GM18511 (cell line): ENCODE measurements around the gene UTP3.
A peak's percentile ranks its signal among the peaks of the same experiment; 100 is the strongest.
"Not testable (repeated sequence)": the region's sequence is repeated elsewhere in the genome, so short reads cannot be mapped to it uniquely, and the experiment has no call there.

Source experiments
- ATAC-seq: cut with Tn5 transposase; IDR thresholded peaks from one replicate; pipeline ENCODE4 v1.9.1; 2021; ENCODE audit warnings: mild to moderate bottlenecking, moderate library complexity; ENCODE audit not compliant: unreplicated experiment

The UTP3 gene

DNA sequence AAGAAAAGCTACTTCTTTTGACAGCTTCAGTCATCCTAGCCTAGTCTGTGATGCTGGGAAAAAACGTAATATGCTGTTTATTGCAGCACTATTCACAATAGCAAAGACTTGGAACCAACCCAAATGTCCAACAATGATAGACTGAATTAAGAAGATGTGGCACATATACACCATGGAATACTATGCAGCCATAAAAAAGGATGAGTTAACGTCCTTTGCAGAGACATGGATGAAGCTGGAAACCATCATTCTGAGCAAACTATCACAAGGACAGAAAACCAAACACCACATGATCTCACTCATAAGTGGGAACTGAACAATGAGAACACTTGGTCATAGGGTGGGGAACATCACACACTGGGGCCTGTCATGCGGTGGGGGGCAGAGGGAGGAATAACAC, 6.2 kb upstream of the UTP3 start:
- peak; percentile 9 for ATAC-seq

DNA sequence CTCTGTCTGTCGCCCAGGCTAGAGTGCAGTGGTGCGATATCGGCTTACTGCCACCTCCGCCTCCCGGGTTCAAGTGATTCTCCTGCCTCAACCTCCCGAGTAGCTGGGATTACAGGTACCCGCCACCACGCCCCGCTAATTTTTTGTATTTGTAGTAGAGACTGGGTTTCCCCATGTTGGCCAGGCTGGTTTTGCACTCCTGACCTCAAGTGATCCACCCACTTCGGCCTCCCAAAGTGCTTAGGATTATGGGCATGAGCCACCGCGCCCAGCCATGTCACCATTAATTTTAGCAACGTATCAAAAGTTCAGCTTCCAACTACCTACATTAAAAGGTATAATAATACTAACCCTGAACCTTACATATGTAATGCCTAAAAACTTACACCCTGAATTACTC, 940 bp upstream of the UTP3 start:
- no peak for ATAC-seq

DNA sequence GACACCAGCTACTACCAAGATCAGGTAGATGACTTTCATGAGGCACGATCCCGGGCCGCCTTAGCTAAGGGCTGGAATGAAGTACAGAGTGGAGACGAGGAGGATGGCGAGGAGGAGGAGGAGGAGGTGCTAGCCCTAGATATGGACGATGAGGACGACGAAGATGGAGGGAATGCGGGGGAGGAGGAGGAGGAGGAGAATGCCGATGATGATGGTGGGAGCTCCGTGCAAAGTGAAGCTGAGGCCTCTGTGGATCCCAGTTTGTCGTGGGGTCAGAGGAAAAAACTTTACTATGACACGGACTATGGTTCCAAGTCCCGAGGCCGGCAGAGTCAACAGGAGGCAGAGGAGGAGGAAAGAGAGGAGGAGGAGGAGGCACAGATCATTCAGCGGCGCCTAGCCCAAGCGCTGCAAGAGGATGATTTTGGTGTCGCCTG, 481 bp downstream of the UTP3 start:
- peak; percentile 1 for ATAC-seq

DNA sequence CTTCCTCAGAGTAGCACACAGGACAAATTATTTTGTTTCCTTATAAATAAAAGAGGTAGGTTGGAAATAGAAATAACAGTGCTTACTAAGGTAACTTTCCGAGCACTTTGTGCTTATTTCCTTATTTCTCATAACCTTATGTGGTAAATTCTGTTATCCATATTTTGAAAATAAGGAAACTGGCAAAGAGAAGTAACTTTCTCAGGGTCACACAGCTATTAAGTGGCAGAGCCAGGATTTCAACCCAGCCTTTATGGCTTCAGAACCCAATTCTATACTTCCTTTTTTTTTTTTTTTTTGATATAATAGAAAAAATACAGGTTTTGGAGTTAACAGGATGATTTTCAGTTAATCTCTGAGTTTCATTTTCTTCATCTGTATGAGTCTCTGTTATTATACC, 3.3 kb downstream of the UTP3 start:
- ATAC-seq = no peak

DNA sequence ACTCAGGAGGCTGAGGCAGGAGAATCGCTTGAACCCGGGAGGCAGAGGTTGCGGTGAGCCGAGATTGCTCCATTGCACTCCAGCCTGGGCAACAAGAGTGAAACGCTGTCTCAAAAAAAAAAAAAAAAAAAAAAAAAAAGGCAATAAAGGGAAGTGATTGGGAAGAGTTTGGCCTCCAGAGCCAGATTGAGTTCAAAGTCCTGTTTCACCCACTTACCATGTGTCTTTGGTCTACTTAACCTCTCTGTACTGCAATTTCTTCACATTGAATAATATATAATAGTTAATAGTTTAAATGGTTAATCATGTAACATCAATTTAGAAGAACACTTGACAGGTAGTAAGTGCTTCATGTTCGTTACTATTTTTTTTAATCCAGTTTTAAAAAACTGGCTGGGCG, 6.3 kb downstream of the UTP3 start:
- ATAC-seq = not testable (repeated sequence)

DNA sequence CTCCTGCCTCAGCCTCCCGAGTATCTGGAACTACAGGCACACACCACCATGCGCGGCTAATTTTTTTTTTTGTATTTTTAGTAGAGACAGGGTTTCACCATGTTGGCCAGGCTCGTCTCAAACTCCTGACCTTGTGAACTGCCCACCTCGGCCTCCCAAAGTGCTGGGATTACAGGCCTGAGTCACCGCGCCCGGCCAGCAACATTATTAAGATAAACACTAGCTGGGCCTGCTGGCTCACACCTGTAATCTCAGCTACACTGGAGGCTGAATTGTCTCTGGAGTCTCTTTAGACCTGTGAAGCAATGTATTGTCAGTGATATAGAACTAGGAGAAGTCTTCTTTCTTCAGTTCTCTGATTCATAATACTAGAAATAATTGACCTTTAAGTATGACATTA, 10.1 kb downstream of the UTP3 start:
- ATAC-seq = not testable (repeated sequence)

DNA sequence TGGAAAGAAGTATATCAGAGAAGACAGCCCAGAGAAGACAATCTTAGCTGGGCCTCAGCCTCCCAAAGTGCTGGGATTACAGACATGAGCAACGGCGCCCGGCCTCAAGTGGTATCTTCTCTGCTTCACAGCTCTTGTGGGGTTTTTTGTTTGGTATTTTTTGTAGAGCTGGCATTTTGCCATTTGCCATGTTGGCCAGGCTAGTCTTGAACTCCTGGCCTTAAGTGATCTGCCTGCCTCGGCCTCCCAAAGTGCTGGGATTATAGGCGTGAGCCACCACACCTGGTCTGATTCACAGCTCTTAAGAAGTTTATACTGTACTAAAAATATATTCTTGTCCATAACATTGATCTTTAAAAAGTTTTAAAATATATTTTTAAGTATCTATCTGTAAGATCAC, 12.4 kb downstream of the UTP3 start:
- no peak for ATAC-seq

DNA sequence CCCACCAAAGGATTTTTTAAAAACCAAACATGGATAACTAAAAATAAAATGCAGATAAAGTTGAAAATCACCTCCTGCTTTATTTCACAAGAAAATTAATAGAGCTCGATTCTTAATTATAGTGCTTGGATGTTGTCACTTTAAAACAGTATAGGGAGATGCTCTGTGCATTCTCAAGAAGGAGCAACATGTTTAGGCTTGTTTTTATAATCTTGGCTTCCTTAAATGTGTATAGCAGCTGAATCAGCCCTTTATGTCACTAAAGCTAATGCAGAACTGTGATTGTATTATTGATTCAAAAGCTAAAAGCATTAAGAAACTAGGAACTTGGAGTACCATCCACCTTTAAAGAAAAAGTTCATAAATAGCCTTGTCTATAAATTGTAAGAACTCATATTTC, 12.9 kb downstream of the UTP3 start:
- ATAC-seq = no peak

DNA sequence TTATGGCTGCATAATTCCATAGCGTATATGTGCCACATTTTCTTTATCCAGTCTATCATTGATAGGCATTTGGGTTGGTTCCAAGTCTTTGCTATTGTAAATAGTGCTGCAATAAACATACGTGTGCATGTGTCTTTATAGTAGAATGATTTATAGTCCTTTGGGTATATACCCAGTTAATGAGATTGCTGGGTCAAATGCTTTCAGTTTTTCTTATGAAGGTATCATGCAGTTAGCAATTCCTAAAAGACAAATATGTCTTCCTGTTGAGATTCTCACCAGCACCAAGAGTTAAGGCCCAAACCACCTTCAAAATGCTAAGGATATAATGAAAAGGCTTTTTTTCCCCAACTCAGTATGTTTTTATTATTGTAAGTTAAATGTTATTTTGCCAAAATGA, 14.3 kb downstream of the UTP3 start:
- not testable (repeated sequence) for ATAC-seq

DNA sequence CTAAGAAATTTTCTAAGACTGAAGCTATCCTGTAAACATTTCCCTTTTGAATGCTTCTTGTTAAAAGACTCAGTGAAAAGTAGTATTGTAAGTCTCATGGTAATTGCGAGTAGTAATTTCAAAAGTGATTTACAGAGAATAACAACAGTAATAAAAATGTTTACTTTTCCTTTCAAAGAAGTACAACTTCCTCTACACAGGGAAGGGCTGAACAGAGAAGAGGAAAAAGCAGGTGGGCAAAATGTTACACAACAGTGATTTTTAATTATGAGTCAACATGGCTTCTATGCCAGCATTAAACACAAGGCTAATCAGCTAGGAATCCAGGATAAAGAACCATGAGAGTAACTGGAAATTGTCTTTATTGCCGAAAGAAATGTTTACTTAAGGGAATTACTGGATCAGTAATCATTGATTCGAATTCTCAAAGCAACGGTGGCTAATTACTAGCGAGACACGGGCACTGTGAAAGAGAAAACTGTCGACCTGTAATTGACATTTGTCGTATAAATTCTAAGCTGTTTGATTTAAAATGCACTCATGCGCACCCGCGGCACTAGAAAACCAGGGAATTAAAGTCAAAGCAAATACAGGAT, 15.4 kb downstream of the UTP3 start:
- no peak for ATAC-seq

DNA sequence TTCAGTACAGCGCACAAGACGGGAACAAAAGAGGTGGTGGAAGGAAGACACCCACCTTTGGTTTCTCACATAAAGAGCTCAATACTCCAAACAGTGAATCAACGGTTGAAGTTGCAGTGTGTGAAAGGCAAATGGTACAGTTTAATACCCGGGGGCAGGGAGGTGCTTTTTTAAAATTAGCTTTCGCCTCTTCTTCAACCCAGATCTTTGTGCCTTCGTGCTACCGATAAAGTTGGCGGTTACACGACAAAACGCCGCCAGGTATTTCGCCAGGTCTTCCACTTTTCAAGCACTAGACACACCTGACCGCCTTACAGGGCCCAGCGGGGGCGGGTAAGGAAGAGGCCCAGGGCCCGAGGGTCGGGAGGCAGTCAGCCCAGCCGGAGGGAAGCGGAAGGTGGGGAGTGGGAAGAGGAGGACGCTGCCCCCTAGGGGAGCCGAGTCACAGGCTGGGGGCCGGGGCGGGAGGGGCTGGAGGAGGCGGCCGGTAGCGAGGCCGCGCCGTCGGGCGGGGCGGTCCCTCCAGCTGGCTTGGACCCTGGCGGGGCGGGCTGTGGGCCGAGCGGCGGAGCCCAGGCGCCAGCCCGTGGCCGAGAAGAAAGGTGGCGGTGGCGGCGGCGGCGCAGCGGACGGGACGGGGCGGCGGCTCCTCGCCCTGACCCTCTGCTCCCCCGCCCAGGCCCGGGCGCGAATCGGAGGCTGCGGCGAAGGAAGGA, 16.0 kb downstream of the UTP3 start:
- peak; percentile 71 for ATAC-seq

DNA sequence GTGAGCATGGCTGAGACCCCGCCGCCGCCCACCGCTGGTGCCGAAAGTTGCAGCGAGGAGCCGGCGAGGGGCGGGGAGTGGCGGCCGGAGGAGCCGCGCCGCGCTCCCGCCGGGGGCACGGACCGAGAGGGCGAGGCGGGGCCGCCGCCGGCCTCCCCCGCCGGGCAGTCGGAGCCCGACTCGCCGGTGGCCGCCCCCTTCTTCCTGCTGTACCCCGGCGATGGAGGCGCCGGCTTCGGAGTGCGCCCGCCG, 16.5 kb downstream of the UTP3 start:
- ATAC-seq = peak; percentile 40

DNA sequence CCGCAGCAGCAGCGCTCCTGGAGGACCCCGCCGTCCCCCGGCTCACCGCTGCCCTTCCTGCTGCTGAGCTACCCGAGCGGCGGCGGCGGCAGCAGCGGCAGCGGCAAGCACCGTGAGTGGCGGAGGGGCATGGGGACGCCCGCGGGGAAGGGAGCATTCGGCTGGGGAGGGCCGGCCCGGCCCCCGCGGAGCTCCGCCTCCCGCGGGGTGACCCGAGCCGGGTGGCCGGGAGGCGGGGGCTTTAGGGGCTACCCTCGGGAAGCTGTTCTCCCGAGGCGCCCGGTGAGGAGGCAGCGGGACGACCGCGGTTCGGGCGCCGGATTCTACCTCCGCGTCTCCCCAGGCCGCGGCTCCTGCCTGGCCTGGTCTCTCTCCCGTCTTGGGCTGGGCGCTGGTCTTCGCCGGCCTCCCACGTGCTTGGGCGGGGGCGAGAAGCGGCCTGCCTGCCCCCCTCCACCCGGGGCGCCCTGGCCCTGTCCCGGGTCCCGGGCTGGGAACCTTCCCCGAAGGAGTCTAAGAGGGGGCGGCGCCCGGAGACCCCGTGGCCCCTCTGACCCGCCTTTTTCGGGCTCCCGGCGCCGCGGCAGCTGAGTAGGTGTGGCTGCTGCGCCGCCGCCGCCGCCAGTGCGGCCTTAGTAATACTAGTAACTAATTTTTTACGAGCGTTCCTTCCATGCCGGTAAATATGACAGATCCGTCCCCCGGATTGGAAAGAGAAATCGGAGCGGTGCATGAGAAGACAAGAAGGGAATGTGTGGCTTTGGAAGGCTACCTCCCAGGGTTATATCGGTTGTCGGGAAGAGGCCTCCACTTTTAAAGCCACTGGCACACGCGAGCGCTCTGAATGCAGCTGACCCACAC, 17.1 kb downstream of the UTP3 start:
- ATAC-seq = peak; percentile 61

DNA sequence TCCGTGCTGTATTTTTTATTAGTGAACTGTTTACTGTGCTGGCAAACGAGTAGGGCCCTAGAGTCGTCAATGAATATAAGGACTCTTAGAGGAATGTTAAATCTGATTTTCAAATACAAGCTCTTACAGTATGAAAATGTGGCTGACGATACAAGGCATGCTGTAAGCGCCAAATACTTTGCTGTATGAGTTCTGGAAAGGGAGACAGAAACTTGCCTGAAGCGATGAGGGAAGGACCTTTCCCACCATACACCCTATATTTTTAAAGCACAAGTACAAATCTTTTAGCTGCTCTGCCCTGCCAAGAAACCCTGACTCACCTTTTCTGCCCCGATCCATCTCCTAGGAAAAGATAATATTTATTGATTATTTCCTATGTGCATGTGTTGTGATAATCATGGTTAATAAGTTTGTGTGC, 17.7 kb downstream of the UTP3 start:
- no peak for ATAC-seq

DNA sequence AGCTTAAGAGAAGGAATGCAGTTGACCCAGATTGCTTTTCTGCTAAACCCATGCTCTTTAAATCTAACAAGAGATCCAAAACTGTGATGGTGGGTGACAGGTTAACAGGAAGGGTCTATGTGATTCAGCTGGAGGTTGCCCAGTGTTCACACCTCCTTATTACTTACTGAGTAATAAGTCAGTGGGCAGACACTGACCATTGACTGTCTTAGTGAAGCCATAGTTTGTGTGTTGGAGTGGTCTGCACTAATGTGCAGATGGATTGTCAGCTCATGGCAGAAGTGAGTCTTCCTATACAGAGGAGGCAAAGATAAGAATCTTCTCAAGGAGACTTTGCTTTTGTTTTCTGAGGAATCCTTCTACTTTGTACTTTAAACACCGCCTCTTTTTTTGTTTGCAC, 18.2 kb downstream of the UTP3 start:
- ATAC-seq = no peak

DNA sequence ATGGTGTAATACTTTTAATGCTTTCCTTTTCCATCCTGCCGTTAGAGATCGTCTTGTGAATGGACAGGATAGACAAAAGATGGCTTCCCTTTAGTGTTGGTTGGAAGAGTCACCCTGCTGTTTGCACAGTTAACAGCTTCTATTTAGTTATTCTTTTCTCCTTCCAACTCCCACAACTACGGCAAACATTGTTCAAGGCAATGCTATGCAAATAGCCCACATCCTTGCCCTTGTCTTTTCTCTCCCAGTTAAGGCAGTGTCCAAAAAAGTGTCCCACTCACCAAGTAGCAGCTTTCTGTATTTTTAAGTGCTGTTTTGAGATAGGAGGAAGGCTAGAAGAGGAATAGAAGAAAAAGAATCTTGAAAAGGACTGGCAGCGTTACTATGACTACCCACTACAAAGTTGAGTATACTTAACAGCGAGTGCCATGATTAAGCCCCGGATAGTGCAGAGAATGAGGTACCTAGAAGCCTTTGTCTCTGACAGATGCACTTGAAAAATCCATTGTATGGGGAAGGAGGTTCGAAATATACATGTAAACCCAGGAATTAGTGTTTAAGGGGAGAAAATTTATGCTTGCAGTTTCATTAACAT, 21.4 kb downstream of the UTP3 start:
- no peak for ATAC-seq

DNA sequence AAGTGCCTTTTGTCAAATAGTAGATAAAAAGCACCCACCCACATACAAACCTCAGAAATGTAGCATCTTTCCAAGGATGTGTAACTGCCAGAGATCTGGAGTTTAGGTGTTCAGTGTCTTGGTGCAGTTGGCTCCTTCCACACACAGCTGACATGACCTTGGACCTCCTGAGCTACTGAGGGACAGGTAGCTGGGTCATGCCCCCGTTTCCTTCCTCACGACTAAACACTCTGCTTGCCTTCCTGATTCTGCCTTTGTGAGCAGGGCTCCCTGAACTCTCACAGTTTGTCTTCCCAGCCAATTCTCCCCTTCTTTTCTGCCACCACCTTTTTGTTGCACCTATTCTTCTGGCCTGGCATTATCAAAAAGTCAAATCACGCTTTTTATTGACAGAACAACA, 23.3 kb downstream of the UTP3 start:
- no peak for ATAC-seq

DNA sequence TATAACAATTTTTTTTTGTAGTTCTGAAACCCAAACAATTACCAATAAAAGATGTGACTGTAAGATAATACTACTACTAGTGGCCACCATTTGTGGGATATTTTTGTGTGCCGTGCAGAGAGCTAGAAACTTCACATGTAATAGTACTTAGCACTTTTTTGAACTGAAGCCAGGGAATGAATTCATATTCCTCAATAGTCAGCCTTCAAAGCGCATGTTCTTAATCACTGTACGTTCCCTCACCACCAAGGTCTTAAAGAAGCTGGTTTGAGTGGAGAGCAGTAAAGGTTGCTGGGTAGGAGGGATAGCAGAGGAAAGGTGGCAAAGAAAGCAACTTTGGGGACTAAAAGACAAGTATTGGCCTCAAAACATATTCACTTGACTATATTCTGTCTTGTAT, 23.8 kb downstream of the UTP3 start:
- no peak for ATAC-seq

DNA sequence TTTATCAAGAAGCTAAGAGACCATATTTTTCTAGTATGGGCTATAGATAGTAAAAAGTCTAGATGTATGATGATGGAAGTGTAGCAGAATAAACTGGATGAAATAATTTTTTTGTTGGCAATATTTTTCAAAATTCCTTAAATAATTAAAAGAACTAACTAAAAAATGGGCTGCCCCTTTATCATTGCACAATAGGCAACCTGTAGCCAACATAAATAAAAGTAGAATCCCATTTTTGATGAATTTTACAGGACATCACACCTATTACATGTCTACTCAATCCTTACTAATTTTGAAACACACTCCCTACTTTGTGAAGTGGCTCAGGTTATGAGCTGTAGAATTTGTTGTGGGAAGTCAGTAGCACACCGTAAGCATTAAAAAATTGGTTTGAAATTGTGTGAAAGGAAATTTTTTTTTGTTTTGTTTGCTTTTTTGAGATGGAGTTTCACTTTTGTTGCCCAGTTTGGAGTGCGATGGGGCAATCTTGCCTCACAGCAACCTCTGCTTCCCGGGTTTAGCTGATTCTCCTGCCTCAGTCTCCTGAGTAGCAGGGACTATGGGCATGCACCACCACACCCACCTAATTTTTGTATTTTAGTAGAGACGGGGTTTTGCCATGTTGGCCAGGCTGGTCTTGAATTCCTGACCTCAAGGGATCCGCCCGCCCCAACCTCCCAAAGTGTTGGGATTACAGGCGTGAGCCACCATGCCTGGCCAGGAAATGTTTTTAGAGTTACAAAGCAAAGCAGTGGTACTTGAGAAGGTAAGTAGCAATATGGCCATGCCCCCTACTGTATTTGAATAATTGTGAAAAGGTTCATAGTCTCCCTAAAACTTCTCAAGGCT, 24.5 kb downstream of the UTP3 start:
- ATAC-seq = peak; percentile 2

DNA sequence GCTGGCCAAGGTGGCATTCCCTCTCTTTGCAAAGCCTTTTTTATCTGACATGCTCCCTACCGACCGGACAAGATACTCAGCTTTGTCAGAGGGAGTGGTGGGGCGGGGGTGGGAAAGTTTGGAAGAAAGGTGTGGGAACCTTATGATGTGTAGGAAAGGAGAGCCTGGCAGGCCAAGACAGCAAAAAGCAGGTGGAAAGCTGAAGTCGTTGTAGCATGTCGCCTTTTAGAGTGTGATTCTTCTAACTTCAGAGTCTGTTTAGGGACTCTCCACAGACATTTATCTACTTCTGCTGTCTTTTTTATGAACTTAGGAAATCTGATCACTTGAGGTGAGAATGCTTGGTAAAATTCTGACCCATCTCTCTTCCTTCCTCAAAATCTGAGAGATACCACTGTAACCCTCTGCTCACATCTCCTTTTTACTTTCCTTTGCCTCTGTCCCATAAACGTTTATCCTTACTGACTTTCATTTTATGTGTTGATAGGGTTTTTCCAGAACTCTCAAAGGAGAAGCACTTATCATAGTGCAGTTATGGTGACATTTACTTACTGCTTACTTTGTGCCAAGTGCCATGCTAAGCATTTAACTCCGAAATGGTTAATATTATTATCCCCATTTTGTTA, 25.2 kb downstream of the UTP3 start:
- ATAC-seq = peak; percentile 38
